Thyroid gland (tissue), 4 donors: ENCODE measurements around the gene COG5.

Experiments
- POLR2A ChIP-seq, 2 donors: fragments of 450-650 bp; IDR thresholded peaks; one replicate each; pipeline ENCODE4 v1.6.1; 2017; ENCODE audit warnings: antibody characterized with exemption in 2 of 2, mild to moderate bottlenecking in 2 of 2, moderate library complexity in 1 of 2
- TF ChIP-seq, protein P1 (sequence below), 6 experiments: fragments of 200-600 bp in 3 of 6; fragments of 450-650 bp in 3 of 6; sonication (generic) in 3 of 6; IDR thresholded peaks; one replicate each; pipeline ENCODE4 v1.5.1; 2016 to 2019; ENCODE audit warnings: antibody characterized with exemption in 6 of 6, mild to moderate bottlenecking in 2 of 6, inconsistent platforms in 1 of 6, moderate library complexity in 1 of 6

DNA sequence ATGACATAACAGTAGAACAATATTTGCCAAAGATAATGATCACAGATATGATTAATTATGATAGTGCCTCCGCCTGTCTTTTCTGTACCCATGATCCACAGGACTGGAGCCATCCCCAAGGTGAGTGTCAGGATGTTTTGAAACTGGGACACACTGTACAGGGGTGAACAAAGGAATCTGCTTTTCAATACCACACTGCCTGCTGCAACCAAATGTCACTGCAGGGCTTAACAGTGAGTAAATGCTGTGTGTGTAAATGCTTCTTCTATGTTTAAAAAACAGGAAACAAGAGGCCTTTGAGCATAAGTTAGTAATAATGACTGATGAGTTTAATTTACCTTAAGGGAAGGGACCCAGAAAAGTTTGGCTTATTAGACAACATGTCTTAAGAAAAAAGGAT is 329.7 kb downstream of the COG5 start:
- TF ChIP-seq, protein P1, sequence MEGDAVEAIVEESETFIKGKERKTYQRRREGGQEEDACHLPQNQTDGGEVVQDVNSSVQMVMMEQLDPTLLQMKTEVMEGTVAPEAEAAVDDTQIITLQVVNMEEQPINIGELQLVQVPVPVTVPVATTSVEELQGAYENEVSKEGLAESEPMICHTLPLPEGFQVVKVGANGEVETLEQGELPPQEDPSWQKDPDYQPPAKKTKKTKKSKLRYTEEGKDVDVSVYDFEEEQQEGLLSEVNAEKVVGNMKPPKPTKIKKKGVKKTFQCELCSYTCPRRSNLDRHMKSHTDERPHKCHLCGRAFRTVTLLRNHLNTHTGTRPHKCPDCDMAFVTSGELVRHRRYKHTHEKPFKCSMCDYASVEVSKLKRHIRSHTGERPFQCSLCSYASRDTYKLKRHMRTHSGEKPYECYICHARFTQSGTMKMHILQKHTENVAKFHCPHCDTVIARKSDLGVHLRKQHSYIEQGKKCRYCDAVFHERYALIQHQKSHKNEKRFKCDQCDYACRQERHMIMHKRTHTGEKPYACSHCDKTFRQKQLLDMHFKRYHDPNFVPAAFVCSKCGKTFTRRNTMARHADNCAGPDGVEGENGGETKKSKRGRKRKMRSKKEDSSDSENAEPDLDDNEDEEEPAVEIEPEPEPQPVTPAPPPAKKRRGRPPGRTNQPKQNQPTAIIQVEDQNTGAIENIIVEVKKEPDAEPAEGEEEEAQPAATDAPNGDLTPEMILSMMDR (IDR thresholded peaks at IDR 0.05) = no peak
- TF ChIP-seq POLR2A (IDR thresholded peaks at IDR 0.05) = no peak
